Fibroblast of lung (primary cell): Measurements from ENCODE around the gene THAP11. TPM values are rescaled to one million over a fixed set of nuclear protein-coding genes. Genes with fewer than 3 reads are reported as not detected.

Experiments
- DNase-seq, 2 donors: peaks; one replicate each; pipeline versions ENCODE4 v3.0.0 to v3.0.0-alpha.2; 2010; ENCODE audit warnings: low read depth in 2 of 2
- H2AFZ ChIP-seq: 2 replicates; pipeline ENCODE4 v1.5.1; 2012; ENCODE audit warnings: low read length, control low read depth, inconsistent platforms
- H3K27ac ChIP-seq: 2 replicates; pipeline ENCODE4 v1.5.1; 2011; ENCODE audit warnings: low read length, control low read depth; ENCODE audit not compliant: insufficient read depth
- H3K27me3 ChIP-seq: 2 replicates; pipeline ENCODE4 v1.5.1; 2011; ENCODE audit warnings: mild to moderate bottlenecking, low read length; ENCODE audit not compliant: control insufficient read depth, insufficient read depth
- H3K36me3 ChIP-seq: 2 replicates; pipeline ENCODE4 v1.5.1; 2011; ENCODE audit warnings: low read length; ENCODE audit not compliant: control insufficient read depth, insufficient read depth
- H3K4me1 ChIP-seq: 2 replicates; pipeline ENCODE4 v1.5.1; 2011; ENCODE audit warnings: low read length; ENCODE audit not compliant: control insufficient read depth, insufficient read depth; ENCODE audit errors: extremely low read depth
- H3K4me2 ChIP-seq: 2 replicates; pipeline ENCODE4 v1.5.1; 2011; ENCODE audit warnings: low read length, control low read depth; ENCODE audit not compliant: insufficient read depth; ENCODE audit errors: extremely low read depth
- H3K4me3 ChIP-seq, 4 experiments: fragments of 200-600 bp in 1 of 4; sonication (generic) in 1 of 4; replicated peaks in 1 of 4; 2 replicates each; pipeline ENCODE4 v1.5.1; 2011 to 2016; ENCODE audit warnings: low read length in 4 of 4, low read depth in 3 of 4, mild to moderate bottlenecking in 3 of 4, control low read depth in 2 of 4, inconsistent platforms in 1 of 4, mixed read lengths in 1 of 4; ENCODE audit not compliant: insufficient read depth in 1 of 4; ENCODE audit errors: control extremely low read depth in 1 of 4
- H3K79me2 ChIP-seq: 2 replicates; pipeline ENCODE4 v1.5.1; 2012; ENCODE audit warnings: mild to moderate bottlenecking, low read length, inconsistent platforms; ENCODE audit not compliant: control insufficient read depth, insufficient read depth
- H3K9ac ChIP-seq: 2 replicates; pipeline ENCODE4 v1.5.1; 2011; ENCODE audit warnings: mild to moderate bottlenecking, low read length, control low read depth; ENCODE audit not compliant: insufficient read depth
- H3K9me3 ChIP-seq: 2 replicates; pipeline ENCODE4 v1.5.1; 2012; ENCODE audit warnings: low read depth, low read length; ENCODE audit not compliant: control insufficient read depth, insufficient read depth
- H4K20me1 ChIP-seq: 2 replicates; pipeline ENCODE4 v1.5.1; 2011; ENCODE audit warnings: low read length; ENCODE audit not compliant: control insufficient read depth, insufficient read depth; ENCODE audit errors: extremely low read depth
- EZH2 ChIP-seq: IDR thresholded peaks from 2 replicates; pipeline ENCODE4 v1.5.1; 2012; ENCODE audit warnings: low read length, control low read depth, mild to moderate bottlenecking; ENCODE audit errors: missing control alignments
- polyA plus RNA-seq, 2 donors: library from polyadenylated mRNA; depleted of rRNA in 1 of 2; stranded (reverse) in 1 of 2; unstranded in 1 of 2; fragments of >200 nt; gene quantifications; 2 replicates each; pipeline ENCODE4 v1.2.1, GENCODE V29; 2011 to 2012; ENCODE audit warnings: missing spikeins in 1 of 2
- total RNA-seq: library from RNA; depleted of rRNA; stranded (reverse); fragments of >200 nt; gene quantifications from 2 replicates; pipeline ENCODE4 v1.2.1, GENCODE V29; 2014
- TF ChIP-seq, protein P1 (sequence below), 2 donors: IDR thresholded peaks in 1 of 2; conservative IDR thresholded peaks in 1 of 2; 1 replicate in 1 of 2; 2 replicates in 1 of 2; pipeline ENCODE4 v1.5.1; 2011 to 2012; ENCODE audit warnings: low read length in 2 of 2, control low read depth in 1 of 2, inconsistent platforms in 1 of 2, low read depth in 1 of 2, mild to moderate bottlenecking in 1 of 2

Gene THAP11
- total and polyA plus RNA-seq, 2 donors (not counting 1 experiment from before 2014, with no cell fraction given) = 16.0 to 37.7 TPM

GRCh38 chr16:67801241-67801640 is 40.9 kb upstream of the THAP11 start:
- H3K9me3 ChIP-seq = no peaks in the 10 kb centered on the region
- no peak overlapping the region for H2AFZ ChIP-seq
- peaks cover 21% of the 10 kb centered on the region for H3K79me2 ChIP-seq
- no peak overlapping the region for H3K27ac ChIP-seq
- H3K4me3 ChIP-seq = no peak overlapping the region
- no peak for DNase-seq
- peaks cover 2% of the 10 kb centered on the region for H3K36me3 ChIP-seq
- no peak overlapping the region for H3K4me2 ChIP-seq
- TF ChIP-seq EZH2 = no peak
- TF ChIP-seq, protein P1, sequence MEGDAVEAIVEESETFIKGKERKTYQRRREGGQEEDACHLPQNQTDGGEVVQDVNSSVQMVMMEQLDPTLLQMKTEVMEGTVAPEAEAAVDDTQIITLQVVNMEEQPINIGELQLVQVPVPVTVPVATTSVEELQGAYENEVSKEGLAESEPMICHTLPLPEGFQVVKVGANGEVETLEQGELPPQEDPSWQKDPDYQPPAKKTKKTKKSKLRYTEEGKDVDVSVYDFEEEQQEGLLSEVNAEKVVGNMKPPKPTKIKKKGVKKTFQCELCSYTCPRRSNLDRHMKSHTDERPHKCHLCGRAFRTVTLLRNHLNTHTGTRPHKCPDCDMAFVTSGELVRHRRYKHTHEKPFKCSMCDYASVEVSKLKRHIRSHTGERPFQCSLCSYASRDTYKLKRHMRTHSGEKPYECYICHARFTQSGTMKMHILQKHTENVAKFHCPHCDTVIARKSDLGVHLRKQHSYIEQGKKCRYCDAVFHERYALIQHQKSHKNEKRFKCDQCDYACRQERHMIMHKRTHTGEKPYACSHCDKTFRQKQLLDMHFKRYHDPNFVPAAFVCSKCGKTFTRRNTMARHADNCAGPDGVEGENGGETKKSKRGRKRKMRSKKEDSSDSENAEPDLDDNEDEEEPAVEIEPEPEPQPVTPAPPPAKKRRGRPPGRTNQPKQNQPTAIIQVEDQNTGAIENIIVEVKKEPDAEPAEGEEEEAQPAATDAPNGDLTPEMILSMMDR (conservative IDR thresholded peaks at IDR 0.05 in 1 of 2, IDR thresholded peaks at IDR 0.05 in 1 of 2; ENCODE audit: low read depth in 1 of 2, low read length in 2 of 2) = no peak
- peaks cover 6% of the 10 kb centered on the region for H3K4me1 ChIP-seq
- no peak overlapping the region for H3K9ac ChIP-seq
- no peaks in the 10 kb centered on the region for H4K20me1 ChIP-seq
- H3K27me3 ChIP-seq = no peaks in the 10 kb centered on the region

- no peak overlapping the region for H3K9ac ChIP-seq
- no peaks in the 10 kb centered on the region for H3K9me3 ChIP-seq
- no peak overlapping the region for H3K27ac ChIP-seq
- H3K79me2 ChIP-seq = peaks cover 21% of the 10 kb centered on the region
- no peak overlapping the region for H2AFZ ChIP-seq
- no peaks in the 10 kb centered on the region for H3K27me3 ChIP-seq
- DNase-seq = no peak
- no peak overlapping the region for H3K4me3 ChIP-seq
- no peaks in the 10 kb centered on the region for H4K20me1 ChIP-seq
- H3K36me3 ChIP-seq = peaks cover 2% of the 10 kb centered on the region
- TF ChIP-seq, protein P1 (conservative IDR thresholded peaks at IDR 0.05 in 1 of 2, IDR thresholded peaks at IDR 0.05 in 1 of 2; ENCODE audit: low read depth in 1 of 2, low read length in 2 of 2) = no peak
- no peak for TF ChIP-seq EZH2
- no peak overlapping the region for H3K4me2 ChIP-seq
- H3K4me1 ChIP-seq = peaks cover 6% of the 10 kb centered on the region
These were observed 40.2 kb upstream of the THAP11 start for GRCh38 chr16:67801883-67802282.

GRCh38 chr16:67803894-67804293 is 38.2 kb upstream of the THAP11 start:
- Histone ChIP-seq H3K79me2 (peaks cover 21% of the 10 kb centered on the region), H3K4me2 (no peak overlapping the region), H3K27ac (no peak overlapping the region), H3K4me3 (no peak overlapping the region), H3K4me1 (peaks cover 6% of the 10 kb centered on the region), H3K36me3 (peaks cover 2% of the 10 kb centered on the region), H3K27me3 (no peaks in the 10 kb centered on the region), H2AFZ (no peak overlapping the region), H3K9ac (no peak overlapping the region), H3K9me3 (no peaks in the 10 kb centered on the region), H4K20me1 (no peaks in the 10 kb centered on the region)
- DNase-seq = no peak
- TF ChIP-seq, protein P1 (conservative IDR thresholded peaks at IDR 0.05 in 1 of 2, IDR thresholded peaks at IDR 0.05 in 1 of 2; ENCODE audit: low read depth in 1 of 2, low read length in 2 of 2) = no peak
- no peak for TF ChIP-seq EZH2
